Pancreas (tissue), 10 donors: ENCODE measurements around the gene SIRT2. TPM values are rescaled to one million over a fixed set of nuclear protein-coding genes. Genes with fewer than 3 reads are reported as not detected.

Experiments used
- ATAC-seq, 4 donors: fragments of 200-7000 bp; cut with Tn5 transposase; one replicate each; pipeline versions ENCODE4 v1.8.0 to v1.9.1; 2020; ENCODE audit warnings: mild to moderate bottlenecking in 4 of 4, moderate library complexity in 4 of 4
- DNase-seq, 6 donors: peaks; one replicate each; pipeline ENCODE4 v3.0.0-alpha.2; 2020
- FAIRE-seq: peaks from 2 replicates; lab custom pipeline; 2012; peaks lifted over from hg19 to GRCh38; lab: Jason Lieb, UNC
- H3K27ac ChIP-seq, 4 donors: fragments of 200-600 bp; sonication (generic); 1 replicate in 3 of 4; 2 replicates in 1 of 4; pipeline versions ENCODE4 v1.5.0 to v1.8.0; 2020
- H3K27me3 ChIP-seq, 4 donors: fragments of 200-600 bp; one replicate each; pipeline ENCODE4 v1.8.0; 2021
- H3K36me3 ChIP-seq, 3 donors: fragments of 200-600 bp; sonication (generic) in 1 of 3; one replicate each; pipeline versions ENCODE4 v1.5.0 to v1.8.0; 2020 to 2021
- H3K4me1 ChIP-seq, 3 donors: fragments of 200-600 bp; one replicate each; pipeline ENCODE4 v1.8.0; 2021
- H3K4me3 ChIP-seq, 4 donors: fragments of 200-600 bp; sonication (generic) in 2 of 4; one replicate each; pipeline versions ENCODE4 v1.5.0 to v1.8.0; 2020 to 2021
- H3K9me3 ChIP-seq, 4 donors: fragments of 200-600 bp; one replicate each; pipeline ENCODE4 v1.8.0; 2021
- WGBS, 2 donors: extraction: QIAGEN DNeasy Blood & Tissue Kit; methylation state at CpG; one replicate each; pipeline ENCODE4 v1.1.7; 2013; 5-methylcytosine and 5-hydroxymethylcytosine counted together
- intact Hi-C, 3 donors: fragments of 100-400 bp; cut with DNase I; formaldehyde crosslinking; loops; one replicate each; pipeline versions ENCODE4 v1.11.1 to v1.14.2; 2022
- polyA plus RNA-seq, 2 donors: library from polyadenylated mRNA; stranded (reverse); fragments of 200-250 nt; gene quantifications; one replicate each; pipeline ENCODE4 v1.2.3, GENCODE V29; 2013
- total RNA-seq, 6 donors: library from RNA; stranded (reverse); fragmentation: NEBNext Ultra II Directional in 4 of 6; extraction: Animal tissue kit (Norgen Biotek cat#: 25700) in 4 of 6; gene quantifications; one replicate each; pipeline versions ENCODE4 v1.2.1 to v1.2.4, GENCODE V29; 2021 to 2023
- TF ChIP-seq, protein P1 (sequence below), 4 donors: fragments of 200-600 bp; sonication (generic) in 3 of 4; IDR thresholded peaks; one replicate each; pipeline versions ENCODE4 v1.5.0 to v1.8.0; 2021; ENCODE audit warnings: antibody characterized with exemption in 4 of 4
- donor health status: healthy with polysubstance abuse.
- donor health status: DM: no; HTN: no; CAD: no; lungs with moderate emphysema.
- donor health status: DM: no; HTN: no; CAD: no.
- donor health status: control.
- donor health status: control.
- donor health status: Bipolar disorder and iron deficiency.
- donor health status: DM: yes; HTN: yes; CAD: no.
- donor health status: DM: no; HTN: no; CAD: no.
- donor health status: DM: no; HTN: no; CAD: no.
- donor health status: DM: yes; HTN: yes; CAD: no.

Gene SIRT2
- total and polyA plus RNA-seq, 8 donors: 16.2 to 44.4 (median 19.8) TPM

DNA sequence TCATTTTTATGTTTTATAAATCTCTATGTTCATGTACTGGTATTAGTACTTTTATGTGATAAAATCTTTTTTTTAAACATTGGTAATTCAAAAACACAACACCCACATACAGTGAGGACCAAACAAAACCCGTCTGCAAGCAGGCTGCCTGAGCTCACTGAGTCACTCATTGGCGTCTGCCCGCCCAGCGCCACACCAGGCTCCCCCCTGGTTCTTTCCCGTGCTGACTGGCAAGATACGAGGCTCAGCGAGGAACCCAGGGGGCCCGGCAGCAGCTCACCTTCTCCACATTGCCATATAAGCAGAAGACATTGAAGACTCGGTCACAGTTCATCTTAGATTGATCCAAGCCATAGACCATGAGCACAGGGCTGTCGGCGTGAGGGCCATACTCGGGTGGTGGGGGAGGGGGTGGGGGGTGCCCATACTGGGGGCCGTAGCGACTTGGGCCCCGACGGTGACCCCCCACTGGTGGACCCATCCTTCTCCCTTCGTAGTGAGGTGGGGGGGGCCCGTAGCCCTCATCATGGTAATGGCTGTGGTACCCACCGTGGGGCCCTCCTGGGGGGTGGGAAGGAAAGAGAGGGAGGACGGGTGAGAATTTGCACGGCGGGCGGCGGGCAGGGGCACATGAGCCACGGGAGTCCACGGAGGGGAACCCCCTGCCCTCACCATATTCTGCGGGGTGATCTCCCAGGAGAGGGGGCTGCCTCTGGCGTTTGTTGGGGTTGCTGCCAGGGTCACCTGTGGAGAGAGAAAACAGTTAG is 59.4 kb downstream of the SIRT2 start:
- H3K36me3 ChIP-seq: peaks cover 10 to 88% (median 62%) of the 10 kb centered on the region in 3 donors
- no peak for ATAC-seq
- peak overlapping the region in 2 of 4 donors; percentile 12 to 14 for H3K27ac ChIP-seq
- H3K4me1 ChIP-seq: peaks cover 22 to 42% (median 38%) of the 10 kb centered on the region in 3 donors
- DNase-seq: peak in 1 of 6 donors; percentile 73
- no peak overlapping the region for H3K4me3 ChIP-seq
- TF ChIP-seq, protein P1, sequence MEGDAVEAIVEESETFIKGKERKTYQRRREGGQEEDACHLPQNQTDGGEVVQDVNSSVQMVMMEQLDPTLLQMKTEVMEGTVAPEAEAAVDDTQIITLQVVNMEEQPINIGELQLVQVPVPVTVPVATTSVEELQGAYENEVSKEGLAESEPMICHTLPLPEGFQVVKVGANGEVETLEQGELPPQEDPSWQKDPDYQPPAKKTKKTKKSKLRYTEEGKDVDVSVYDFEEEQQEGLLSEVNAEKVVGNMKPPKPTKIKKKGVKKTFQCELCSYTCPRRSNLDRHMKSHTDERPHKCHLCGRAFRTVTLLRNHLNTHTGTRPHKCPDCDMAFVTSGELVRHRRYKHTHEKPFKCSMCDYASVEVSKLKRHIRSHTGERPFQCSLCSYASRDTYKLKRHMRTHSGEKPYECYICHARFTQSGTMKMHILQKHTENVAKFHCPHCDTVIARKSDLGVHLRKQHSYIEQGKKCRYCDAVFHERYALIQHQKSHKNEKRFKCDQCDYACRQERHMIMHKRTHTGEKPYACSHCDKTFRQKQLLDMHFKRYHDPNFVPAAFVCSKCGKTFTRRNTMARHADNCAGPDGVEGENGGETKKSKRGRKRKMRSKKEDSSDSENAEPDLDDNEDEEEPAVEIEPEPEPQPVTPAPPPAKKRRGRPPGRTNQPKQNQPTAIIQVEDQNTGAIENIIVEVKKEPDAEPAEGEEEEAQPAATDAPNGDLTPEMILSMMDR (IDR thresholded peaks at IDR 0.05): no peak
- intact Hi-C loops: no loop called here
- H3K9me3 ChIP-seq: no peaks in the 10 kb centered on the region
- FAIRE-seq: no peak
- H3K27me3 ChIP-seq: no peaks in the 10 kb centered on the region
- 64 to 72% methylated on average over 28 of the region's 28 CpGs for WGBS, 2 donors

DNA sequence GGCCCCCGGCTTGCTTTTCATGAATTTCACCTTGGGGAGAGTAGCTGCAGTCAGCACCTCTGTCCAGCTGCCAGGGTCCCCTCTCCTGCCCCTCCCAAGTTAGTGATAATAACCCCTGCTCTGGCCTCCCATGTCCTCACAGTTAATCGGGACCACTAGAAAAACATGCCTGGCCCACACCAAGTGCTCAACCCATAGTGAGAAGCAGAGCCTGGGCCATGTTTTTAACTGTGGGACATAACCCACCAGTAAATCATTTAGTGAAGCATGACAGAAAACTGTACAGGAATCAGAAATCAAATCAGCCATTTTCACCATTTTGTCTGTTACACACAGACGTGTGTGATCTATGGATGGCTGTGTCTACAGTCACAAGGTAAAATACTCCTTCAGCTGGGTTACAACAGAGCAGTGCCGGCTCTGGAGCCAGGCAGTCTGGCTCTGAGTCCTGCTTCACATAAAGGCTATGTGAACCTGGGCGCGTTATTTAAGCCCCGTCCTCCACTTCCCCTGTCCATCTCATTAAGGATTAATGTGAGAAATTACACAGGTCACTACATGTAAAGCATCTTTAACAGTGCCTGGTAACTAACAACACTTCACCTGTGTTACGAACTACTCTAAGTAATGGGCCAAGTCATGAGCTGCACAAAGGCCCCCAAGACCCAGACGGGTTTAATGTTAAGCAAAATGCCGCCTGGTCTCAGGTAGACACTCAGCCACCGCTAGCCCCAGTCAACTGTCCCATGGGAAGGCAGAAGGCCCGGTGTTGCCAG is 60.2 kb downstream of the SIRT2 start:
- 71 to 77% methylated on average over 12 of the region's 12 CpGs for WGBS, 2 donors
- ATAC-seq: no peak
- Histone ChIP-seq H3K36me3 (peaks cover 10 to 80% (median 54%) of the 10 kb centered on the region in 3 donors), H3K4me3 (no peak overlapping the region), H3K27me3 (no peaks in the 10 kb centered on the region), H3K9me3 (no peaks in the 10 kb centered on the region), H3K4me1 (peaks cover 22 to 42% (median 38%) of the 10 kb centered on the region in 3 donors), H3K27ac (peak overlapping the region in 2 of 4 donors; percentile 51 to 53)
- DNase-seq: peak in 2 of 6 donors; percentile 21 to 27
- intact Hi-C loops: no loop called here
- no peak for FAIRE-seq
- TF ChIP-seq, protein P1 (IDR thresholded peaks at IDR 0.05): no peak

DNA sequence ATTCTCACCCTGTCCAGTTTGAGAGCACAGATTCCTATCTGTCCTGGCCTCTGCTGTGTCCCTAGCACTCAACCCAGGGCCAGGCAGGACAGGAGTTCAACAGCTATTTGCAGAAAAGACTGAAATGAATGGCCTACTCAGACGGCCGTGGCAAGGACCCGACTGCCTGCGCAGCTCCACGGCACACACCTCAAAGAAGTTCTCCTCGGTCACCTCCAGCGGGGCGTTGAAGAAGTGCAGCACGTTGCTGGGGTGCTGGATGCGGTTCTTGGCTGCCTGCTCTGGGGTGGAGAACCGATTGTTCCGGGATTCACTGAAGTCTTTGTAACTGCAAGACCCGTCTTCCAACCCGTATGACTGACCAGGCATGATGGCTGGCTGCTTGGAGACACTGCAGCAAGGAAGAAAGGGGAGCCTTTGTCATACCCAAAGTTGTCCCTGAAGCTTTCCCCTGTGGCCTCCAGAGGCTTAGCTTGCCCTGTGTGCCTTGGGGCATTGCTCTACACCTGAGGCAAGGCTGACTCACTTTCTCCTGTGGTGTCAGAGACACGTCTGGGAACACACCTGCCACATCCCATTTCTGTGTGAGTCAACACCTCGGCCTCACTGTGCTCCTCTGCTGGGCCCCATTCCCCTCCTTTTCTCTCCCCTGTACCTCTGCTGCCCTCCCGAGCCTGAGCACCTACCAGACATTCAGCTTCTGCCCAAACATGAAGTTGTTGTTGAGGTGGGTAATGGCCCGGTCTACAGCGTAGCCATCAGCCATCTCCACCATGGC is 61.0 kb downstream of the SIRT2 start:
- peak overlapping the region in 2 of 4 donors; percentile 51 to 53 for H3K27ac ChIP-seq
- intact Hi-C loops: no loop called here
- 48 to 56% methylated on average over 15 to 19 of the region's 19 CpGs for WGBS, 2 donors
- peak in 3 of 6 donors; percentile 27 to 63 (median 55) for DNase-seq
- H3K9me3 ChIP-seq: no peaks in the 10 kb centered on the region
- H3K4me1 ChIP-seq: peaks cover 22 to 42% (median 38%) of the 10 kb centered on the region in 3 donors
- peak; percentile 26 to 62 (median 49) for ATAC-seq
- H3K27me3 ChIP-seq: no peaks in the 10 kb centered on the region
- H3K36me3 ChIP-seq: peaks cover 9 to 72% (median 46%) of the 10 kb centered on the region in 3 donors
- no peak overlapping the region for H3K4me3 ChIP-seq
- FAIRE-seq: no peak
- TF ChIP-seq, protein P1 (IDR thresholded peaks at IDR 0.05): no peak

DNA sequence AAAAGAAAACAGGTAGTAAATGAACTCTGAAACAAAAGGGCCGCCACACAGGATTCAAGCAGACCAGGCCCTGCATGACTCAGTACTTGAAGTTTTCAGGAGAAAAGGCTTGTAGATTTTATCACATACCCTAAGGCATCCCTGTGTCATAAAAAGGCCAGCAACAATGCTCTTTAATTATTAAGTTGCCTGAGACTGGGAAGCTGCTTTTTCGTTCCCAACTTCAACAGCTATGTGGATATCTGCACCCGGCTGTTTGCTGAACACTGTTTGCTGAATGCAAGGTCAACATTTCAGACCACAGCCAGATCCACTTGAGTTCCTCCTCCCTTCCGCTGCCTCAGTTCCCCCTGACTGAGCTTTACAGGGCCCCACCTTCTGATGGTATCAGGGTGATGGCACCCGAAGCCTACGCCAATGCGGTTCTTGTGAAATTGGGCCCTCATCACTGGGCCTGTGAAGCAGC is 61.7 kb downstream of the SIRT2 start:
- intact Hi-C loops: no loop called here
- WGBS, 2 donors: 50 to 51% methylated on average over 7 of the region's 7 CpGs
- FAIRE-seq: no peak
- Histone ChIP-seq H3K27ac (peak overlapping the region in 2 of 4 donors; percentile 51 to 53), H3K4me1 (peaks cover 22 to 42% (median 38%) of the 10 kb centered on the region in 3 donors), H3K9me3 (no peaks in the 10 kb centered on the region), H3K4me3 (no peak overlapping the region), H3K36me3 (peaks cover 3 to 65% (median 39%) of the 10 kb centered on the region in 3 donors), H3K27me3 (no peaks in the 10 kb centered on the region)
- TF ChIP-seq, protein P1 (IDR thresholded peaks at IDR 0.05): no peak
- DNase-seq: peak in 2 of 6 donors; percentile 18 to 24
- ATAC-seq: peak; percentile 43 to 57 (median 43)
